Measurements from ENCODE around the gene AURKA.
"Not testable (repeated sequence)": the region's sequence is repeated elsewhere in the genome, so short reads cannot be mapped to it uniquely, and the experiment has no call there.

The AURKA gene

DNA sequence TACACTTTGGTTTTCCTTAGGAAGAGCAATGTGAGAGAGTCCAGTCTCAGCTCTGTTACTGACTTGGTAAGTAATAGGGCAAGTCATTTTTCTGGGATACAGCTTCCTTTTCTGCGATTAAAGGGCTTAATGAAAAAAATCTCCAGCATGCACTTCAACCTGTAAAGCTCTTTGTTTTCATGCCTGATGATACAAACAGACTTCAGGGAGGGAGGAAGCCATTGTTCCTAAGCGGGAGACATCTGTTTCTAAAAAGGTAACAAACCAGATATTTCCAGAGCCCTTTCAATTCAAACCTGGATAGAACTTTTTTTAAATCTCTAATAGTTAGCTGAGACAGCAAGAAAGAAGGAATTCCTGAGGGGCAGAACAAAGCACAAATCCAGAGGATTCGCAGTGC, 14.9 kb upstream of the AURKA start:
- no peak for TF ChIP-seq CTCF (IDR thresholded peaks at IDR 0.05; ENCODE audit: low read depth, low read length)
- DNase-seq (ENCODE audit: extremely low read depth, low read depth) = no peak

- DNase-seq (ENCODE audit: extremely low read depth, low read depth) = not testable (repeated sequence)
Observed at GRCh38 chr20:56405356-56405755, 13.3 kb upstream of the AURKA start.

GRCh38 chr20:56403465-56403864, 11.4 kb upstream of the AURKA start:
- no peak for TF ChIP-seq CTCF (IDR thresholded peaks at IDR 0.05; ENCODE audit: low read depth, low read length)
- no peak for DNase-seq (ENCODE audit: extremely low read depth, low read depth)

GRCh38 chr20:56400001-56400640, 8.1 kb upstream of the AURKA start:
- peak; percentile 58 for DNase-seq (ENCODE audit: extremely low read depth, low read depth)
- peak; percentile 78 for TF ChIP-seq CTCF (IDR thresholded peaks at IDR 0.05; ENCODE audit: low read depth, low read length)

GRCh38 chr20:56395166-56395565, 3.2 kb upstream of the AURKA start:
- no peak for DNase-seq (ENCODE audit: extremely low read depth, low read depth)
- no peak for TF ChIP-seq CTCF (IDR thresholded peaks at IDR 0.05; ENCODE audit: low read depth, low read length)

- DNase-seq (ENCODE audit: extremely low read depth, low read depth) = no peak
- TF ChIP-seq CTCF (IDR thresholded peaks at IDR 0.05; ENCODE audit: low read depth, low read length) = no peak
Observed at GRCh38 chr20:56393653-56394052, 1.6 kb upstream of the AURKA start.

GRCh38 chr20:56392881-56393482, 967 bp upstream of the AURKA start:
- no peak for TF ChIP-seq CTCF (IDR thresholded peaks at IDR 0.05; ENCODE audit: low read depth, low read length)
- DNase-seq (ENCODE audit: extremely low read depth, low read depth) = no peak

All from AG09319 (cell line).